ENCODE data around the gene SNRNP48. TPM values are rescaled to one million over a fixed set of nuclear protein-coding genes. Genes with fewer than 3 reads are reported as not detected.

SNRNP48 gene
- total and polyA plus RNA-seq, 2 of the 8 experiments (the other 6 are each of a cell fraction or from before 2014, with no cell fraction given) = 7.7 to 21.0 TPM

DNA sequence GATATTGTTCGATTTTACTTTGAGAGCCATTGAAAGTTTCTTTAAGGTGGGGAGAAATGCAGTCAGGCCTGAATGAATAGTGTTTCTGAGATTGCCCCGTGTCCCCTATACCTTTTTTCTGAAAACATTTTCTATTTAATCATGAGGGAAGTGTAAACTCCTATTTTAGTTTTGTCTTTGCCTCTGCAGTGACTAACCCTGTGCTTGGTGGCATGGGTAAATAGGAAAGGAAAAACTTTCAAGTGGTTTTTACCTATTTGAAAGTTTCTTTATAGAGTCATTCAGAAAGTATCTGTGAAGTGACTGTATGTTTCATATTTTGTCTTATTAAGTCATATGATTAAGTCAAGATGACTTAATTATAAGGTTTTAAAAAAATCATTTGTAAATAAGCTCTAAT, 14.5 kb downstream of the SNRNP48 start:
- no peaks in the 10 kb centered on the region for H3K4me1 ChIP-seq (replicated peaks in 1 of 4; ENCODE audit: control insufficient read depth in 3 of 4, insufficient read depth in 4 of 4, low read length in 3 of 4)
- no peak overlapping the region for H4K91ac ChIP-seq (replicated peaks; ENCODE audit: insufficient read length, low read length)
- no peak overlapping the region for H2BK20ac ChIP-seq (ENCODE audit: low read length)
- H3K23me2 ChIP-seq (ENCODE audit: low read depth, low read length) = no peaks in the 10 kb centered on the region
- no peaks in the 10 kb centered on the region for H3K79me1 ChIP-seq (ENCODE audit: low read depth, low read length)
- H3K27ac ChIP-seq (ENCODE audit: low read depth, low read length) = no peak overlapping the region
- H3K9me3 ChIP-seq (ENCODE audit: insufficient read depth in 2 of 2, low read depth in 1 of 2, low read length in 1 of 2) = no peaks in the 10 kb centered on the region
- H2AFZ ChIP-seq (ENCODE audit: low read length) = no peak overlapping the region
- no peak overlapping the region for H3K4me3 ChIP-seq (ENCODE audit: extremely low read depth in 1 of 4, insufficient read depth in 2 of 4, low read depth in 3 of 4, low read length in 4 of 4)
- H4K20me1 ChIP-seq (replicated peaks in 1 of 2; ENCODE audit: control insufficient read depth in 1 of 2, insufficient read depth in 2 of 2, low read length in 2 of 2) = no peaks in the 10 kb centered on the region
- no peak overlapping the region for H2BK15ac ChIP-seq (ENCODE audit: low read length)
- H3K9ac ChIP-seq (replicated peaks in 1 of 4; ENCODE audit: extremely low read depth in 1 of 4, low read depth in 3 of 4, low read length in 3 of 4) = no peak overlapping the region
- H4K8ac ChIP-seq (ENCODE audit: extremely low read depth, insufficient read depth, low read length) = no peak overlapping the region
- POLR2A ChIA-PET (ENCODE audit: partially characterized antibody) = no interaction called here
- H2BK120ac ChIP-seq (replicated peaks; ENCODE audit: low read depth, low read length) = no peak overlapping the region
- FAIRE-seq (no peak), DNase-seq (ENCODE audit: low read depth in 1 of 2, low spot score in 2 of 2) (no peak)
- no peak overlapping the region for H3K23ac ChIP-seq (ENCODE audit: insufficient read length)
- no peak overlapping the region for H3K4me2 ChIP-seq (ENCODE audit: insufficient read depth in 1 of 2, low read depth in 2 of 2, low read length in 2 of 2)
- H2BK12ac ChIP-seq (ENCODE audit: low read depth, low read length) = no peak overlapping the region
- WGBS, 2 experiments (ENCODE audit: extremely low coverage in 1 of 2, insufficient coverage in 1 of 2, insufficient read length in 1 of 2, insufficient replicate concordance in 2 of 2, low coverage in 1 of 2, low lambda C conversion rate in 2 of 2, missing lambda C conversion rate in 1 of 2) = 90% methylated on average over 2 of the region's 2 CpGs; no CpG with 5 or more reads in 1 of the 2 experiments
- H2AK5ac ChIP-seq (ENCODE audit: low read depth, low read length) = no peak overlapping the region
- CTCF ChIA-PET (ENCODE audit: partially characterized antibody) = interaction anchor here (2.3 kb wide), 1 partner anchor 11 kb away, joined by 12 read pairs; no protein-coding TSS in a partner anchor
- H3K27me3 ChIP-seq (replicated peaks in 1 of 4; ENCODE audit: control insufficient read depth in 3 of 4, extremely low read depth in 1 of 4, insufficient read depth in 3 of 4, low read length in 3 of 4) = no peaks in the 10 kb centered on the region
- no peaks in the 10 kb centered on the region for H3K79me2 ChIP-seq (ENCODE audit: control insufficient read depth in 1 of 2, insufficient read depth in 2 of 2, low read length in 2 of 2)
- no peak overlapping the region for H2BK5ac ChIP-seq (ENCODE audit: low read depth, low read length)
- no peak overlapping the region for H3K18ac ChIP-seq (ENCODE audit: extremely low read depth, low read length)
- no peak overlapping the region for H4K5ac ChIP-seq (ENCODE audit: insufficient read length, low read depth, low read length)
- no peak overlapping the region for H3K14ac ChIP-seq (ENCODE audit: insufficient read length)
- H3K36me3 ChIP-seq (ENCODE audit: control insufficient read depth in 2 of 4, insufficient read depth in 4 of 4, low read length in 3 of 4) = peaks cover 25 to 87% (median 62%) of the 10 kb centered on the region in 4 experiments
- no peak overlapping the region for H3K56ac ChIP-seq (replicated peaks; ENCODE audit: insufficient read length, low read depth, low read length)
- TF ChIP-seq EGR1 (IDR thresholded peaks at IDR 0.05; ENCODE audit: borderline replicate concordance, low read depth, low read length) (no peak), SIX5 (IDR thresholded peaks at IDR 0.05; ENCODE audit: low read depth, low read length) (no peak), NRF1 (IDR thresholded peaks at IDR 0.05; ENCODE audit: low read depth, low read length) (no peak), CBX8 (IDR thresholded peaks at IDR 0.05; ENCODE audit: borderline replicate concordance, low read depth, low read length) (no peak), TAF1 (IDR thresholded peaks at IDR 0.05; ENCODE audit: low read depth, low read length) (no peak), GTF2F1 (IDR thresholded peaks at IDR 0.05; ENCODE audit: borderline replicate concordance, low read depth, low read length) (no peak)
- H3K4ac ChIP-seq (replicated peaks; ENCODE audit: insufficient read length, low read depth, low read length) = no peak overlapping the region

Data from H1 (cell line).